GM18520 (cell line): ENCODE data around the gene POMT2.

Experiments used
- ATAC-seq: cut with Tn5 transposase; IDR thresholded peaks from one replicate; pipeline ENCODE4 v1.9.1; 2021; ENCODE audit not compliant: unreplicated experiment

POMT2 gene

DNA sequence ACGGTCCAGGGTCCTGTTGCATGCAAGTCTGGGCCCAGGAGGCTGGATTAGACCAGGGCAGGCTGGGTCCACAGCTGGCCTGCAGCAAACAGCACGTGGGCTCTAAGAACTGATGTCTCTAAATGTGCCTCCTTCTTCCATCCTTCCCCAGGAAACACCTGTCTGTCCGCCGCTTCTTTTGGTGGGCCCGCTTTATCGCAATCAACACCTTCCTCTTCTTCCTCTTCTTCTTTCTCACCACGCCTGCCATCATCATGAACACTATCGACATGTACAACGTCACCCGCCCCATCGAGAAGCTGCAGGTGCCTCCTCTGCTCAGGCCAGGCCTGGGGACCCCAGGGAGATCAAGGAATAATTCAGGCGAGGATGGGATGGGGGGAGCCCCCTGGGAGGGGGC lies 77.9 kb downstream of the POMT2 start:
- ATAC-seq: no peak

GRCh38 chr14:77241955-77242354 lies 78.7 kb downstream of the POMT2 start:
- ATAC-seq: no peak

DNA sequence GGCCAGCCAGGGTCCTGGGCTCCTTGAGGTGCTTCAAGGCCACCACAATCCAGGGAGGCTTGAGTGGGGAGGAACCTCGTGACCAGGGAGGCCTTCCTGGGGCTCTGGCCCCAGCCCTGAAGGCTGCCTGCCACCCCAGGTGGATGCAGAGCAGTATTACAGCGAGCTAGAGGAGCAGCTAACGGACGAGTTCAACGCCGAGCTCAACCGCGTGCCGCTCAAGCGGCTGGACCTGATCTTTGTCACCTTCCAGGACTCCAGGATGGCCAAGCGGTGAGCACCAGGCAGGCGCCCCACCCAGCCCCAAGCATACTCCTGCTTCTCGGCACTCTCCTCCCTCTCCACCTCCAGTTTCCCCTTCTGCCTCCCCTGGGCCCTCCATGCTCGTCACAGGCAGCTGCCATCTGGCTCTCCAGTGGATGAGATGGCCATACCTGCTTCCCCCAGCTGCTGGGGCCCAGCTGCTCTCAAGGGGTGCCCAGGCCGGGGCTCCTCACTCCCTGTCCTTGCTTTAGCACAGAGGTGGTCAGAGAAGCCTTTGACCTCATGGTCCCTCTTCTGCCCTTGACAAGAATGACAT lies 80.3 kb downstream of the POMT2 start:
- ATAC-seq: no peak

DNA sequence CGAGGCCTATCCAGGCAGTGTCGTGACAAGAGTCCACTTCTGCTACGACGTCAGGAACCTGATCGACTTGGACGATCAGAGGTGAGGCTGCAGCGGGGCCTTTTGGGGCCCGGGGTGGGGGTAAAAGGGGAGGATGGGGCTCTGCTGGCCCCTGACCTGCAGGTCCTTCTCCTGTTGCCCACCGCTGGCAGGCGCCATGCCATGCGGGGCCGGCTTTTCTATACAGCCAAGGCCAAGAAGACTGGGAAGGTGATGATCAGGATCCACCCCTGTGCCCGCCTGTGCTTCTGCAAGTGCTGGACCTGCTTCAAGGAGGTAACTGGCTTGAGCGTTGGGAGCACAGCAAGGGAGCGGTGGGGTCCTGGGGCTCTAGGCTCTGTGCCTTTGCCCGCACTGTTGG lies 81.3 kb downstream of the POMT2 start:
- ATAC-seq: no peak

DNA sequence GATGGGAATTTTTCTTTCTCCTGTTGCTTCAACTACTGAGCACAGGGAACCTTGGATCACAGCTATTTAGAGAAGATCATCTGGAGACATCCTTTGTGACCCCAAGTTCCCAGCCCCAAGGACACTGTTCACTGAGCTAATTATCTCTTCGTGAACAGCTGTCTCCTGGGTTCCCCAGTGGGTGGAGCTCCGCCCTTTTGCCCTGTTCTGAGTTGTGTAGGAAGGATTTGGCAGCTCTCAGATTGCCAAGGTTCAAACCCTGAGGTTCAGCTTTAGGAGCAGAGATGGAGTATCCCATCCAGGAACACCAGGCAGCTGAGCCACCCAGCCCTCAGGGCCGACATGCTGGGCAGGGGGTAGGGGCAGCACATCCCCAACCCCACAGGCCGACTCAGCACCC lies 81.7 kb downstream of the POMT2 start:
- ATAC-seq: no peak

DNA sequence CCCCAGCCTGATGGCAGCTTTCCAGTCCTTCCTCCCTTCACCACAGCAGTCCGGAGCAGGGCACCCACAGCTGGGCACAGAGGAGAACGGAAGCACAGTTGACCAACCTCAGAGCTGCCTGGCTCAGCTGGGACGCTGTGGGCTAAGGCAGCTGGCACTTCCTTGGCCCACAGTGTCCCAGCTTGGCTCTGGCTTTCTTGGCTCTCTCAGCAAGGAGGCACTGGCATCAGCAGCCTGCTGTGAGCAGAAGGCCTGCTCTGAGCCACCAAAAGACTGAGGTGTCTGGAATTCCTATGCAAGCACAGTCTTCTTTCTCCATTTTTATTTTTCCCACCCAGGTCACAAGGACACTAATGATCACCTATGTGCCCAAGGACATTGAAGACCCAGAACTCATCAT lies 82.3 kb downstream of the POMT2 start:
- ATAC-seq: no peak

DNA sequence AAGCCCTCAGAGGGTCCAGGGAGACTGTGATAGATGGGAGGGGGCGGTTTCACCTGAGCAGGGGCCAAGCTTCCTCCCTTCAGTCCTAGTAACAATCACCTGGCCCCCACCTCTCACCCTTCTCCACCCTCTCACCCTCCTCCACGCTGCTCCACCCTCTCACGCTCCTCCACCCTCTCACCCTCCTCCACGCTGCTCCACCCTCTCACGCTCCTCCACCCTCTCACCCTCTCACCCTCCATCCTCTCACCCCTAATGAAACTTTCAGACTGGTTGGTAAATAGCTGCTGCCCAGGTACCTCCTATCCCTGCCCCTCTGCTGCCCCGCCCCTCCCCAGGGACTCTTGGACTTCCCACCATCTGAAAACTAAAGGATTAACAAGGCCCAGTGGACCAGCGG lies 83.9 kb downstream of the POMT2 start:
- ATAC-seq: no peak

GRCh38 chr14:77231721-77232120 lies 89.0 kb downstream of the POMT2 start:
- ATAC-seq: no peak

DNA sequence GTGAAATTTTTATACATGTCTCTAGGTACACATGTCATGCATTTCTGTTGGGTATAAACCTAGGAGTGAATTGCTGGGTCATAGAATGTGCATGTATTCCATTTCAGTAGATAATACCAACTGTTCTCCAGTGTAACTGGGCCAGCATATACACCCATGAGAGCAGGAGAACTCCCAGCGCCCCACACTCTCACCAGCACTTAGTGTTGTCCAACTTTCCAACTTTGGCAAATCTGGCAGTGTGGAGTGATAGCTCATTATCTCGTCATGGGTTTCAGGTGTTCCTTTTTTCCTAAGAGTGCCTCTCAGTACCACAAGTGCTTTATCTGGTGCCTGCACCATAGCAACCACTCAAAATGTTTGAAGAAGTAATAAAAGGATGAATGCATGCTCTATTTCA lies 89.8 kb downstream of the POMT2 start:
- ATAC-seq: no peak

DNA sequence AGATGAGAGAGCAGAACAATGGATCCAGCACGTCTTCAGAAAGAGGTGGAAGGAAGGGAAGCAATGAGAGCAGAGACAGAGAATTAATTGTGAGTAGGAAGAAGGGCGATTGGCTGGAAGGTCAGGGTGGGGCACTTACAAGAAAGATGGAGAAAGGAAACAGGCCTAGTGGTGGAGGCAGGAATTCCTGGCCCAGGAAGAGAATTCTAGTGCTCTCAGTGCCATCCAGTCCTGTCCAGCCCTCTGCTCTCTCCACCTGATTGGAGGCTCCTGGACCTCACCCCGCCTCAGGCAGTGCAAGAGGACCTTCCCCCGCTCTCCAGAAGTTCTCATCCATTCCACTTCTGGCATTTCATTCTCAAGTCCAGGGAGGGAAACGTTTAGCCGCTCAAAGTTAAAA lies 92.6 kb downstream of the POMT2 start:
- ATAC-seq: no peak

GRCh38 chr14:77225892-77226557 lies 94.7 kb downstream of the POMT2 start:
- no peak for ATAC-seq

- no peak for ATAC-seq
Measured at GRCh38 chr14:77225254-77225653, 95.4 kb downstream of the POMT2 start.
